Chondrocyte (in vitro differentiated cells): Measurements from ENCODE around the gene NECTIN4. TPM values are rescaled to one million over a fixed set of nuclear protein-coding genes. Genes with fewer than 3 reads are reported as not detected.

Experiments
- DNase-seq: peaks from one replicate; pipeline ENCODE4 v3.0.0; 2021; ENCODE audit warnings: mixed read lengths, low spot score
- H3K27ac Mint-ChIP-seq: one replicate; pipeline ENCODE4 v1.8.0; 2021; ENCODE audit warnings: mild to moderate bottlenecking, moderate library complexity, mixed read lengths; ENCODE audit not compliant: unreplicated experiment
- H3K27me3 Mint-ChIP-seq: 2 replicates; pipeline ENCODE4 v1.8.0; 2021; ENCODE audit warnings: low read depth, mixed read lengths
- H3K36me3 Mint-ChIP-seq: 2 replicates; pipeline ENCODE4 v1.8.0; 2021; ENCODE audit warnings: low read depth, mixed read lengths
- H3K4me1 Mint-ChIP-seq: 2 replicates; pipeline ENCODE4 v1.8.0; 2021; ENCODE audit warnings: low read depth, mild to moderate bottlenecking, mixed read lengths
- H3K4me3 Mint-ChIP-seq: one replicate; pipeline ENCODE4 v1.8.0; 2021; ENCODE audit warnings: mild to moderate bottlenecking, moderate library complexity, mixed read lengths; ENCODE audit not compliant: unreplicated experiment
- H3K9me3 Mint-ChIP-seq: 2 replicates; pipeline ENCODE4 v1.8.0; 2021; ENCODE audit warnings: low read depth, mixed read lengths
- total RNA-seq: library from RNA; stranded (reverse); gene quantifications from 3 replicates; pipeline ENCODE4 v1.2.1, GENCODE V29; 2021
- TF ChIP-seq, protein P1 (sequence below): fragments of 200-600 bp; sonication (generic); IDR thresholded peaks from 2 replicates; pipeline ENCODE4 v1.5.0; 2021; ENCODE audit warnings: antibody characterized with exemption, mild to moderate bottlenecking, moderate library complexity

NECTIN4 gene
- total RNA-seq, 1 donor from 2014 or later: 0.12 TPM

DNA sequence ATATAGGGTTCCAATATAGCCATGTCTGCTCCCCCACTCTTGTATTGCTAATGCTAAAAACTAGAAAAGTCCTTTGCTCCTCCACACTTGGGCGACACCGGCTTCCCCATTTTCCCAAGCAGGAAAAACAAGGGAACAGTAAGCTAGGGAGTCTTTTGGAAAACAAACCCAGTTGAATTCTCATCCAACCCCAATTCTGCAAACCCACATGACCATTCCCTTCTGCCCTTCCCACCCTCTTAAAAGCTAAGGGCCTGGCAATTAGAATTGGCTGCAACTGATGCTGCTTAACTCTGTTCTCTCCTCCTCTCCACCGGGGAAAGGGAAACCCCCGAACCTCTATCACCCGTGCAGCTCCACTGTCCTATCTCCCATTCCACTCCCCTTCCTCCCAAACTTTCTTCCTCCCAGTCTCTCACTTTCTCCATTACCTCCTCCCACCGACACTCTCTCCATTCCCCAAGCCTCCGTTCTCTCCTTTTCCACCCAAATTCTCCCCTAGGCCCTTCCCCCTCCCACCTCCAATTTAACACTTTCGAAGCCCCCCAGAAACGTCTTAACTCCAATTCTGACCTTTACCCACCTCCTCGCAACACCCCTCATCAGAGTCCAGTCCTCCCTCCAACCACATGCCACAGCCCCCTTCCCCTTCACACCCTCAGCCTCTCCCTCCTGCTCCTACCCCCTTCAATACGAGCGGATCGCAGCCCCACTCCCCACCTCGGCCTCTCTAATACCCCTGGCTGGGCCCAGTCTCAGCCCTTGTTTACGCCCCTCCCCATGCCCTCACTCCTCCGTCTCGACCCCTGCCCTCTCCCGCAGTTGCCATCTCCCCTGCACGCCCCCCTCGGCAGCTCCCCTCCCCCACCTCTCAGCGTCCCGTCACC is 42.4 kb upstream of the NECTIN4 start:
- DNase-seq: no peak
- Mint-ChIP-seq H3K27ac (no peak overlapping the region), H3K4me1 (peaks cover 33% of the 10 kb centered on the region), H3K27me3 (no peaks in the 10 kb centered on the region), H3K9me3 (no peaks in the 10 kb centered on the region), H3K4me3 (no peak overlapping the region), H3K36me3 (peaks cover 11% of the 10 kb centered on the region)
- TF ChIP-seq, protein P1, sequence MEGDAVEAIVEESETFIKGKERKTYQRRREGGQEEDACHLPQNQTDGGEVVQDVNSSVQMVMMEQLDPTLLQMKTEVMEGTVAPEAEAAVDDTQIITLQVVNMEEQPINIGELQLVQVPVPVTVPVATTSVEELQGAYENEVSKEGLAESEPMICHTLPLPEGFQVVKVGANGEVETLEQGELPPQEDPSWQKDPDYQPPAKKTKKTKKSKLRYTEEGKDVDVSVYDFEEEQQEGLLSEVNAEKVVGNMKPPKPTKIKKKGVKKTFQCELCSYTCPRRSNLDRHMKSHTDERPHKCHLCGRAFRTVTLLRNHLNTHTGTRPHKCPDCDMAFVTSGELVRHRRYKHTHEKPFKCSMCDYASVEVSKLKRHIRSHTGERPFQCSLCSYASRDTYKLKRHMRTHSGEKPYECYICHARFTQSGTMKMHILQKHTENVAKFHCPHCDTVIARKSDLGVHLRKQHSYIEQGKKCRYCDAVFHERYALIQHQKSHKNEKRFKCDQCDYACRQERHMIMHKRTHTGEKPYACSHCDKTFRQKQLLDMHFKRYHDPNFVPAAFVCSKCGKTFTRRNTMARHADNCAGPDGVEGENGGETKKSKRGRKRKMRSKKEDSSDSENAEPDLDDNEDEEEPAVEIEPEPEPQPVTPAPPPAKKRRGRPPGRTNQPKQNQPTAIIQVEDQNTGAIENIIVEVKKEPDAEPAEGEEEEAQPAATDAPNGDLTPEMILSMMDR: no peak

DNA sequence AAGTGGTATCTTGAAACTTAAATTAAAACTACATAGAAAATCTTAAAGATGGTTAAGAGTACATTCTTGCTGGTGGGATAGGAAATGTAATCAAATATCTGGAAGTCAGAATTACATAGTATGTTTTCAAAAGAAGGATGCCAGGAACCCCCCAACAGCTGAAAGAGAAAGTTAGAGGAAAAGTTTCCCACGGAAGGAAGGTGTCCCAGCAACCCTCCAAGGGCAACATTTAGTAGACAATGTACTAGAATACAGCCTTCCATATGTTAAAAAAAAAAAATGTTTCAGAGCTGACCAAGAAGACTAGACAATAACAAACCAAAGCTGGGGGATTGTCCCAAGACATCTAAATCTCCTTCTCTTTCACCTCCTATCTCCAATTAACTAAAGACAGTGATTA is 40.9 kb upstream of the NECTIN4 start:
- Mint-ChIP-seq H3K4me1 (peaks cover 36% of the 10 kb centered on the region), H3K9me3 (no peaks in the 10 kb centered on the region), H3K36me3 (peaks cover 19% of the 10 kb centered on the region), H3K4me3 (no peak overlapping the region), H3K27ac (peak overlapping the region; percentile 6), H3K27me3 (no peaks in the 10 kb centered on the region)
- no peak for DNase-seq
- TF ChIP-seq, protein P1: no peak

DNA sequence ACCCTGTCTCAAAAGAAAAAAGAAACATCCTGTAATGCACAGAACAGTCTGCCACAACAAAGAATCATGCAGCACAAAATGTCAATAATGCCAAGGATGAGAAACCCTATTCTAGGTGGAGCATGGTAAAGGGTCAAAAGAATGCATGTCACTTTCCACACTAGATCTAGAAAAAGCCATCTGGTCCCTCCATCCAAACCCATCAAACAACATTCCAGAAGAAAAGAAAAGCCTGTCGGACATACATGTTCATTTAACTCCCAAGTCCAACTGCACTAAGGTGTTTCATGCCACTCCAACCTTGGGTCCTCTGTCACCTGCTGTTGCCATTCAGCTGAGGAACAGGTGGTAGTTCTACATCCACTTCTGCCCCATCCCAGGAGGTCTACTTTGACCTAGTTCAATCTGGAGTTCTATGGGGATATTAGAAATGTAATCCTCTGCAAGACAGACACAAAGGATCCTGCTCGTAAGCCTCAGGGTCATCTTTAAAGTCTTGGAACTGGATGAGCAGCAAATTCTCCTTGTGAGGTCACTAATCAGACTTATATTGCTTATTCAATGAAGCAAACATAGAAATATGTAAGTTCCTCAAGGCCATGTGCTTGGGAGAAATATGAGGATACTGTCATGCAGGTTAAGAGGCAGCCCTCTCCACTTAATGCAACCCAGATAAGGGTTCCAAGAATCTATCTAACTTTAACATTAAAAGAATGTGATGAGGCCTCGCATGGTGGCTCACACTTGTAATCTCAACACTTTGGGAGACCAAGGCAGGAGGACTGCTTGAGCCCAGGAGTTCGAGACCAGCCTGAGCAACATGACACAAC is 39.4 kb upstream of the NECTIN4 start:
- H3K27me3 Mint-ChIP-seq: no peaks in the 10 kb centered on the region
- no peak for DNase-seq
- no peaks in the 10 kb centered on the region for H3K9me3 Mint-ChIP-seq
- H3K4me1 Mint-ChIP-seq: peaks cover 36% of the 10 kb centered on the region
- no peak overlapping the region for H3K4me3 Mint-ChIP-seq
- TF ChIP-seq, protein P1: no peak
- no peak overlapping the region for H3K27ac Mint-ChIP-seq
- H3K36me3 Mint-ChIP-seq: peaks cover 22% of the 10 kb centered on the region

DNA sequence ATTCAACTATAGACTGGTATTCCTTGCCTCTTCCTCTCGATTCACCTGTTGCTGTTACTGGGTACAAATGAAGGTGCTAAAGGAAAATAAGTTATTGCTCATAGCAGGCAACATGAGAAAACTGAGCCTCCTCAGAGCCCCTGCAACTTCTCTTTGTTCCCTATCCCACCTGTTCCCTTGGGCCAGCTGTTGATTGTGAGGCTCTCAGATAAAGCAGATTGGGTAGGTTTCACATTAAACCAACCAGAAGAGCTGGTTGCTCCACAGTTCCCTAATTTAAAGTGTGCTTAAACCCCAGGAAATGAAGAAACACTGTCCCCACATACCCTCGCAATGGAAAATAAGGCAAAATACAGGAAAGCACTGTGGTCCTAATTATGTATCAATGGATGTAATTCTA is 38.3 kb upstream of the NECTIN4 start:
- Mint-ChIP-seq H3K9me3 (no peaks in the 10 kb centered on the region), H3K36me3 (peaks cover 32% of the 10 kb centered on the region), H3K27ac (no peak overlapping the region), H3K27me3 (no peaks in the 10 kb centered on the region), H3K4me3 (no peak overlapping the region), H3K4me1 (peaks cover 36% of the 10 kb centered on the region)
- DNase-seq: no peak
- TF ChIP-seq, protein P1: no peak

DNA sequence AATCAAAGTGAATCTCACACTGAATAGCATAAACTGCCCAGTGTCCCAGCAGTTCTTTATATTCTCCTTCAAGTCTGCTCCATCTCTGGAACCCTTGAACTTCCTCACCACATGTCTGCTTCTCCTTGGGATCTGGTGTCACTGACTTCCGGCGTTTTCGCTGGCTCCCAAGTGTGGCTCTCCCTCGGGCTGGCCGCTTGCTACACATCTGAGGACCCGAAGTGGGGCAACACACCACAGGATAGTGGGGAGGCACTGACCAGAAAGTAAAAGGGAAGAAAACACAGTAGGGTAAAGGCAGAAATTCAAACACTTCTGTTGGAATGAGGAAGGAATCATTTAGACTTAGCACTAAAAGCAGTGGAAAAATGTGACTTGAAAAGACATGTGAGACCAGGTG is 33.6 kb upstream of the NECTIN4 start:
- H3K9me3 Mint-ChIP-seq: no peaks in the 10 kb centered on the region

More for the DNA sequence above, 33.6 kb upstream of the NECTIN4 start:
- DNase-seq: no peak
- peaks cover 43% of the 10 kb centered on the region for H3K36me3 Mint-ChIP-seq
- TF ChIP-seq, protein P1: no peak
- H3K4me3 Mint-ChIP-seq: no peak overlapping the region
- peaks cover 30% of the 10 kb centered on the region for H3K4me1 Mint-ChIP-seq
- H3K27ac Mint-ChIP-seq: peak overlapping the region; percentile 65
- no peaks in the 10 kb centered on the region for H3K27me3 Mint-ChIP-seq
